GM21381 (cell line): ENCODE measurements around the gene C20orf144.

Experiments
- ATAC-seq: cut with Tn5 transposase; IDR thresholded peaks from one replicate; pipeline ENCODE4 v1.9.1; 2021; ENCODE audit warnings: mild to moderate bottlenecking, moderate library complexity; ENCODE audit not compliant: unreplicated experiment

The C20orf144 gene

DNA sequence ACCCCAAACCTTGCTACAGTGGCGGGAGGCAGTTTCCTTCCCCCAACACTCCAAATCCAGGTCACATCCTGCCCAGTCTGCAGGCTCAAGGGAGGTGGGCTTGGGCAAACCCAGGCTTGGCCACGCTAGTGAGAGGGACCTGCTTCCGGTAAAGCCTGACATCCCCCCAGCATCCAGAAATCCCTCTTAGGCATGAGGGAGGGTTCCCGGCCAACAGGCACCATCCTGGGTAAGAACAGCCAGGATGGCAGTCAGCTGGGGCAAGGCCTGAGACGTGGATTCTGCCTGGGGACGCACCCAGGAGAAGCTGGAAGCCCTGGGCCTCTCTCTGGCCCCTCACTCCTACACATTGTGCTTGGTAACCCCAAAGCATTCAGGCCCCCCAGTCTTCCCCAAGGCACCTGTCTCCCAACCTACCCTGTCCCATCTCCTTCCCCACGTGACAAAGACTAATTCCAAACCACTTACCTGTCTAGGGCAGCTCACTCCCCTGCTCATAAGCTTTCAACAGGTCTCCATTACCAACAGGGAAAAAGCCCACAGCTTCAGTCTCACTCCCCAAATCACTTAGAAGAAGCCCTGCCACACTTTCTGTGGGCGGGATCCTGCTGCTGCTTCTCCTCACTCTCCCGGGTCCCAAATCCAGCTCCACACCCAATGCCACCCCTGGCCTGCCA lies 2.1 kb downstream of the C20orf144 start:
- no peak for ATAC-seq

DNA sequence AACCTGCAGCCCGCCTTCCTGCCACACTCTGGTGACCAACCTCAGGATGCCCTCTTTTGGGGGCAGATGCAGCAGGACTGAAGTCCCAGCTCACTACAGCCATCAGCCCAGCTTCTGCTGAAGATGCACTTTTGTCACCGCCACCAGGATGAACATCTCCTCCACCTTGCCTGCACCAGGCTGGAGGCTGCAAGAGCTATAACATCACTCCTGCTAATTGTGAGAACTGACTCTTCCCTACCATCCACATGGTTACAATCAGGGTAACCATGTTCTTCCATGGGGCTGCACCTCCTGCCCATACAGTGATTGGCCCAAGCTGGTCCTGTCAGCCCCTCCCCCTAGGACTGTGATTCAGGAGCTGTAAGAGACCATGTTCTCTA lies 2.6 kb downstream of the C20orf144 start:
- ATAC-seq = no peak

DNA sequence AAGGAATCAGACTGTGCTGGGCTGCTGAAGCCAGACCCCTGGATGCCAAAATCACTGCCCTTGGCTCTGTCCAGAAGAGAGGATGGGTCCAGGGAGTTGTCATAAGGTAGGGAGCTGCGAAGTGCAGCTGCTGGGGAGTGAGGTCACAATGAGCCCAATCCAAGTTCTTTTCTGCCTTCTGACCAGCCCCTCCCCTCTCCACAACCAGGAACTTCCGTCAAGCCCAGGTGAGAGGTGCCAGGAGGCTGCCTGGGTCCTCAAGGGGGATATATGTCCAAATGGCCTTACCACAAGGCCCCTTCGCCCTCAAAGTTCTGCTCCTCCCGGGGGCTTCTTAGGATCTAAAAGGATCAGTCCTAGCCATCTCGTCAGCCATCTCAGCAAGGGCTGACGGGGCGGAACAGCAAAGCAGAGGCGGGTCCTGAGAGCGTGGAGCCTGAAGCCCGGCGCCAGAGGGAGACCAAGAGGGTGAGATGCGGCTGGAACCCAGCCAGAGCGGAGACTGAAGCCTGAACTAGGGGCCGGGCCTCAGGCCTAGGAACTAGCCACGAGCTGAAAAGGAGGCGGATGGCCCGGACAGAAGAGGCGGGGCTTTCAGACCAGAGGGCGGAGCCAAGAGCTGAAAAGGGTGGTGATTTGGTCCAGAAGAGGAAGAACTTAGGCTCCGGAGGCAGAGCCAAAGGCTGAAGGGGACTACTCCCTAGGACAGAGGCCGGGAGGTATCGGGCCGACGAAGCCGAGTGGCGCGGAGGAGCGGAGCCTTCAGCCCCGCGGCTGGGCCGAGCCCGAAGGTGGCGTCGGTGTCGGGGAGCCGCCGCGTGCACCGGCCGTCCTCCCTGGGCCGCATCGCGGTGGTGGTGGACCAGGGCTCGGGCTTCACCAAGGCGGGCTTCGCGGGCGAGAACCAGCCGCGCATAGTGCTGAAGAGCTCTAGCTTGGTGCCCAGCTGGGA lies 4.4 kb downstream of the C20orf144 start, which contains the start of gene ACTL10:
Gene ACTL10 (plus strand): TSS at position 651 of the 952 bp plus-strand sequence. CDS start 555 bp downstream, outside the sequence.
- ATAC-seq = peak; percentile 61

DNA sequence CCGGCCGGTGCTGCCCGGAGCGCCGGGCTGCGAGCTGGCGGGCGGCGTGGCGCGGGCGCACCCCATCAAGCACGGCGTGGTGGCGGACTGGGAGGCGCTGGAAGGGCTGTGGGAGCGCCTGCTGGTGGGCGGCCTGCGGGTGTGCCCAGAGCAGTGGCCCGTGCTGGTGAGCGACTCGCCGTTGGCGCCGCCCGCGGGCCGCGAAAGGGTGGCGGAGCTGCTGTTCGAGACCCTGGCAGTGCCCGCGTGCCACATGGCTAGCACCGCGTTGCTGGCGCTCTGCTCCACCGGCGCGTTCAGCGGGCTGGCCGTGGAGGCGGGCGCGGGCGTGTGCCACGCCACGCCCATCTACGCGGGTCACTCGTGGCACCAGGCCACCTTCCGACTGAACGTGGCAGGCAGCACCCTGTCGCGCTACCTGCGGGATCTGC lies 5.1 kb downstream of the C20orf144 start:
- ATAC-seq = peak; percentile 19

DNA sequence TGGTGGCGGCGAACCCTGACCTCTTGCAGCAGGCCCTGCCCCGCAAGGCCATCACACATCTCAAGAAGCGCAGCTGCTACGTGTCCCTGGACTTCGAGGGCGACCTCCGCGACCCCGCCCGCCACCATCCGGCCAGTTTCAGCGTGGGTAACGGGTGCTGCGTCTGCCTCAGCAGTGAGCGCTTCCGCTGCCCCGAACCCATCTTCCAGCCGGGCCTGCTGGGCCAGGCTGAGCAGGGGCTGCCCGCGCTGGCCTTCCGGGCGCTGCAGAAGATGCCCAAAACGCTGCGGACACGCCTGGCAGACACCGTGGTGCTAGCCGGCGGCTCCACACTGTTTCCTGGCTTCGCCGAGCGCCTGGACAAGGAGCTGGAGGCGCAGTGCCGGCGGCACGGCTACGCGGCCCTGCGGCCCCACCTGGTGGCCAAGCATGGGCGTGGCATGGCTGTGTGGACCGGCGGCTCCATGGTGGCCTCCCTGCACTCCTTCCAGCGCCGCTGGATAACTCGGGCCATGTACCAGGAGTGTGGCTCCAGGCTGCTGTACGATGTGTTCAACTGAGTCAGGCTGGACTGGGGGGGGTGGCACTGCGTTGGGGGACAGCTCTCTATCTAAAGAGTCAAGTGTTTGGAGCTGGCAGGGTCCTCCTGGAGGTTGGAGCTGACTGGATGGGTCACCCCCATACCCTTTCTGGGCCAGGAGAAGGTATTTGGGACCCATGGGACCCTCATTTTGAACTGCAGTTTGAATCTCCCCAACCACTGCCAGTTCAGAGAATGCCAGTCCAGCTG lies 5.7 kb downstream of the C20orf144 start:
- peak; percentile 33 for ATAC-seq

DNA sequence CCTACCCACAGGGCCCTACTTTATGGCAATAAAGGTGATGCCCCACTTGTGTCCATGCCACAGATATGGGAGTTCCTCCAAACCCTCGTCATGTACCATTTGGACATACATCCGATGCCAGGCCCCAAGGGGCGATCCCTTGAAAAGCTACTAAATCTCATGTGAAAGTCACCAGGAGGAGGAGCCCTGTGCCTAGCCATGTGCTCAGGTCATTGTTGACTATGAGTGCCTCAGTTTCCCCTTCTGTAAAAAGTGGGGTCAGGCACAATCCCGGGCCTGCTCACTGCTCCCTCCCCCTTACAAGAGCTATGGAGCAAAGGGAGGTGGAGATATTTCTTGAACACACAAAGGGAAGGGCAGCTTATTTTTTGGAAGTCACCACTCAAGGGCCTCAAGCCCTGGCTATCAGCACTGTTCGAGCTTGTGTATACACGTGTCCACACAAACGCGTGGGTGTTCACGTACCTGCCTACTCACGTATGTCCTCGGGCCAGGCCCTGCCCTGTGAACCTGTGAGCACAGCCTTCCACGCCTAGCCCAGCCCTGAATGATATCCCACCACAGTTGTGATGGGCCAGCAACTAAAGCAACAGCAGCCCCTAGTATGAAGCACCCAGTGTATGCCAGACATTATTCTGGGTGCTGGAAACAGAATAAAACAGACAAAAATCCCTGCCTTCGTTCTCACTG lies 6.5 kb downstream of the C20orf144 start:
- no peak for ATAC-seq

DNA sequence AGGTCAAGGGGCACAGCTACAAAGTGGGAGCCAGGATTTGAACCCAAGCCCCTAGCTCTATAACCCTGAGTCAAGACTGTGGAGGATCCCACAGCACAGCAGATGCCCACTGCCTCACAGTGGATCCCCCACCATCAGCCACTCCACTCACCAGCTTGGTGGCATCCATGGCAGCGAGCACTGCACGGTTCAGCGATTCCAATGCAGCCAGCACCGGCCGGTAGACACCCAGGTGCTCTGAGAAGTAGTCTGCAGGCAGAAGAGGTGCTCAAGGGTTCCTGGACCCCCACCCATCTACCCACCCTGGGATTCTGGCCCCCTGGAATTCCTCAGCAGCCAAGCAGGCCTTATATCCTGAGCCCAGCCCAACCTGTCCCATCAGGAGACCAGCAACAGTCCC lies 7.1 kb downstream of the C20orf144 start:
- ATAC-seq = no peak

DNA sequence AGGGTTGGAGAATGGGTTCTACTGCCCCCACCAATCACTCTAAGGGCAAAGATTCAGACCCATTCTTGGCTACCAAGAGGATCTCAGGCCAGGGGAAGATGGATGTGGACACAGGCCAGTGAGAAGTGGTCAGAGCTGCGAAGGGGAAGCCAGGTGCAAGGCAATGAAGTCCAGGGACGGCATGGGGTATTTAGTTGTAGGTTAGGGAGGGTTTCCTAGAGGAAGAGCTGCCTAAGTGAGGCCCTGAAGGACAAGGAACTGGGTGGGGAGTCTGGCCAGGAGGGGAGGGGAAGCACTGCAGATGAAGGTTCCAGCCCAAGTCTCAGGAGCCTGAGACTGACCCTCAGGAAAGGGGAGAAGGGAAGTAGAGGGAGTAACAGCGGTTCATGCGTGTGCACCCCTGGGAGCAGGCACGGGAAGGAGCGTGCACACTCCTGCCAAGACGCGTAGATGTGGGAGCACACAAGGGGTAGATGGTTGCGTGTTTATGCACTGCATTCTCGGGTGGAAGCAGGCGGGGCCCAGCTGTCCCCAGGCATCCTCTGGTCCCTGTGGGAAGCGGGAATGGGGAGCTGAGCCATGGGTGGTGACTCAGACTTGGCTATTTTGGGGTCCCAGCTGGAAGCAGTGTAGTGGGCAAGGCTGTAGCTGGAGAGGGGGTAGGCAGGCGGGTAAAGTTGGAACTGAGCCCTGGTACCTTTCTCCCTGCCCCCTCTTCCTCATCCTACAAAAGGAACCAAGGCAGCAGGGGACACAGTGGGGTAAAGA lies 7.9 kb downstream of the C20orf144 start:
- ATAC-seq = no peak

DNA sequence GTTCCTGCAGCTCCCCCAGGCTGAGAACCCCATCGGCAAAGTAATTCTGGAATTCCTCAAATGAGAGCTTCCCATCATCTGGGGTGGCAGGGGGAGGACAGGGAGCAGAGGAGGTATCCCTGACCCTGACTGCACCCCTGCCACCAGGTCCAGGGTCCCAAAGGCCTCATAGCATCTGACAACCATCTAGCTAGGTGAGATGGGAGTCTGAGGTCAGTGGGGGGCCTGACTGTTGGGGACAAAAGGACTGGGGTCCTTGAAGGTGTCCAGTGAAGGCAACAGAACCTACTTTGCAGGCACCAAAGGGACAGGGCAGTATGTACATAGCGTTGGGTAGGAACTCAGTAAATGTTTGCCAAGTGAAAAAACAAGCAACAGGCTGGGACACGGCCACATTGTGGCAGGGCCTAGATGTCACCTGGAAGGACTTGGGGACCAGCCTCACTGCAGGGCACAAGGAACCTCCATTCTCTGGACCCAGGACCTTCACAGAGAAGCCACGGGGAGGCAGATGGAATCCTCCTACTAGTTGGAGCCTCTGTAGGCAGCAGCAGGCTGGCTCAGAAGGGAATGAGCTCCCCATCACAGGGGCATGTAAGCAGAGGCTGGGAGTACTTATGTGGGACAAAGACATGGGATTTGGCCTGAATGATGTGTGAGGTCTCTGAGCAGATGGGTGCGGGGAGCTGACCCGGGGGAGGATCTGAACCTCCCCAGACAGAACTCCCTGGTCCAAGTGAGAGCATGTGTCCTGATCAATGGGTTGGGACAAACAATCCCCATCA lies 8.8 kb downstream of the C20orf144 start:
- no peak for ATAC-seq

DNA sequence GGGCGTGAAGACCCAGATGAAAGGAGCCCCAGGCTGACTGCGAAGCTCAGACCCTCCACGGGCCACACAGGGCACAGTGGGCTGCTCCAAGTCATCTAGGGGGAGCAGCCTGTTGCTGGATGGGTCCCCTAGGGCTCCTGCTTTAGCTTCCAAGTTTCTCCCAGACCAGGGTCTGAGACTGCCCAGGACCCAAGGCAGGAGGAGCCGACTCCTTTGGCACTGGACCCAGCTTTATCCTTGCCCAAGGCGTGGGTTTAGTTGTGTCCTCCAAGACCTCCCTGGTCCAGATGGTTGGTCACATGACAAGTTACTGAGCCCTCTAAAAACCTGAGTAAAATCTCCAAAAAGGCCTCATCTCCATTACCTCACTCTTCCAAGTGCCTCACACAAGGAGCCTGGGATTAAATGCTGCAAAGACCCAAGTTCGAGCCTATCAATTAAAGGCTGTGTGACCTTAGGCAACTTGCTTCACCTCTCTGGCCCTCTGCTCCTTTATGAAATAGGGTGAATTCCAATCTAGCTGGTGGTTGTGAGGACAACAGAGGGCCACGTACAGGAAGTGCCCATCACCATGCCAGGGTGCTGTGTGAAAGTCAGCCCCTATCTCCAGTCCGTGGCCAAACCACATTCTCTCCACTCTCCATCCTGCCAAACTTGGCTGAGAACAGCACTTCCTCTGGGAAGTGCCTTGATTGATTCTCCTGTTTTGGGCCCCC lies 9.6 kb downstream of the C20orf144 start:
- no peak for ATAC-seq

DNA sequence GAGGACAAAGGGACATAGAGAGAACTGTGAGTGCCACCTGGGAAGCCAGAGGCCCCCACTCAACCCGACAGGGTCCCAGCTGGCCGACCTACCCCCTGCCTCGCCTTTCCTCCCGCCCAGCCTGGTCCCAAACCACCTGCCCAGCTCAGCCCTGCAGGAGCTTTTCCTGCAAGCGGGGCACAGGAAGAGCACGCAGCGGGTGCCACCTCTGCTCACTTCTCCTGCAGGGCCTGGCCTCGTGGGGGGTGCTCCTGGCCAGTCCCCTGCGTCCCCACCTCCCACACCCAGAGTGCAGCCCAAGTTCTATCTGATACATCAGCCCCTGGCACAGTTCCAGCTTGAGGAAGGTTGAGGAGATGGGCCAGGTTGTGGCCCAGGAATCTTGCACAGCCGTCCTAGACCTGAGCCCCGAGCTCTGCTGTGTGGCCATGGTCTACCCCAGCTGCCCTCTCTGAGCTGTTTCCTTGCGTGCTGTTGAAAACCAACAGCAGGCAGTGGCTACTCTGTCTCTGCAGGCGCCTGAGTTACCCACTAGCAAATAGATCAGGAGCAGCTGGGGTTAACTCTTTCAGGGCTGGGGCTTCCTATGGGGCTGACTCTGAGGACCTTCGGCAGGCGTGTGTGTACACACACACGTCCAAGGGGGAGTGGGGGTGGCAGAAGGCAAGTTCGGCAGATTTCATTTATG lies 10.4 kb downstream of the C20orf144 start:
- no peak for ATAC-seq

DNA sequence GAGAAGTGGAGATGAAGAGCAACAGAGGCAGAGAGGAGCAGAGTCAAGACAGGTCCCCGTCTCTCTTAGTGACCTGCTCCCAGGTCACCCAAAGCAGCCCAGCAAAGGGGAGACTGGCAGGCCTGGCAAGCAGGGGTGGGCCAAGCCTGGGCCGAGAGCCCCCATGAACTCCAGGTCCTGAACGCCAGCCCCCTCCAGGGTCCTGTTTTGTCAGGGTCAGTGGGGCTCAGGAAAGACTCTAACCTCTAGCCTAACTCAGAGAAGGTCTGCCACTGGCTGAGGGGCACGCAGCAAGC lies 10.9 kb downstream of the C20orf144 start:
- ATAC-seq = no peak

DNA sequence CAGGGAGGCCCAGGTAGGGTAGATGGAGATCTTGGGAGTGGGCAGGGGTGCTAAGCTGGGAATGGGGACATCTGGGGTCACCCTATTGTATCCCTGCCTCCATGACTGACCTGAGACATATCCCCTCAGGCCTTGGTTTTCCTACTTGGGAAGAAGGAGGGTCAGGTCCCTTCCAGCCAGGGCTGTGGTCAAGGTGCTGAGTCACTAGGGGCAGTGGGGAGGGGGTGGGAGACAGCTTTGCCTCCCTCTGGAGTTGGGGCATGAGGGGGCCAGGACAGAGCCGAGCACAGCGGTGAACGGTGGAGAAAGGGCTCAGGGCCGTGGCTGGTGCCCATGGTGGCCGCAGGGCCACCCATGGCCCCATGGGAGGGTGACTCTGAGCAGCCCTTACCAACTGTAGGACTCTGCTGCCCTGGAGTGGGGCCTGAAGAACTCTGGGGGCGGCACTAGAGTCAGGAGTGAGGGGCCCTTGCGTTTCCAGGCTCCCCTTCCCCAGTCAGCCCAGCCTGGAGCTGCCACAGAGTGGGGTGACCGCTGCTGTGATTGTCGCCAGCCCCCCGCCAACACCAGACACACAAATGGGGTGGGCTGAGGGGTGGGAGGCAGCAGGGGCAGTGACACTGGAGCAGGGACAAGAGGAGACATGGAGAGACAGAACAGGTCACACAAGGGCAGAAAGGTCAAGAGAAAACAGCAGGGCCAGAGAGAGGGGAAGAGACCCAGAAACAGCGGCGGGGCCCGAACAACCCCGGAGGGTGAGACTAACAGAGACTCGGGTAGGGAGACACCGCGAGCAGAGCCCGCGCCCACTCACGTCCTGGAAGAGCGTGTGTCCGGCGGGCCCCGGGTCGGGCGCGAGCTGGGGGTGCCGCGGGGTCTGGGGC lies 11.5 kb downstream of the C20orf144 start:
- ATAC-seq = peak; percentile 36

DNA sequence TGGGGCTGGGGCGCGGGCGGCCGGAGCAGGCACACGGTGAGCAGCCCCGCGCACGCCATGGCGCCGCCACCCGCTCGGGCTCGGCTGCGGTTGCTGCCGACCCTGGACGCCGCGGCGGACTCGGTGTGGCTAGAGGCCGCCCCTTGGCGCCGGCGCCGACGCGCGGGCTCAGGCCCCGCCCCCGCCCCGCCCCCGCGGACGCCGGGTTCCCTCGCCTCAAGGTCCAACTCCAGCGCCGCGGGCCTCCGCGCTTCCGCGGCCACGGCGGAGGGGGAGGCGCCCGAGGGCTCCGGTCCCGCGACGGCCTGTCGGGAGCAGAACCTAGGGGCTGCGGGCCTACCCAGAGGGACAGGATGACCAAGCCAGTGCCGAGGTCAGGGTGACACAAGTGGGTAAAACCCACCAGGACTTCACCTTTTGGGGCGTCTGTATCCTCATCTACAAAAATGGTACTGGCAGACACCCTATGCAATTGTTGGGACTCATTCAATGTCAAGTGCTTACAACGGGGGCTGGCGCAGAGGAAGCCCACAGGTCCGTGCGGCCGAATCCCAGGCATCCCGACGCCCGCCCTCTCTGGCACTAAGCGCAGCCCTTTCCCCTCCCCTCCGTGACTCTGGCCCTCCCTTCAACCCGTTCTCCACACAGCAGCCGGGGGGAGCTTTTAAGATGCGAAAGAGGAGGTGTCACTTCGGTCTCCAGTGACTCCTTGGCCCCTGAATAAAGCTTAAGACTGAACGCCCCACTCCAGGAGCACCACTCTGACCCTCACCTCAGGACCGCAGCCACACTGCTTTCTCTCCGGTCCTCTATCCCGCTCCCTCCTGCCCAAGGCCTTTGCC lies 12.4 kb downstream of the C20orf144 start, which contains the start of gene NECAB3:
Gene NECAB3 (minus strand): TSS at position 135 of the 842 bp plus-strand sequence. CDS start 76 bp downstream, at position 59.
- peak; percentile 61 for ATAC-seq

DNA sequence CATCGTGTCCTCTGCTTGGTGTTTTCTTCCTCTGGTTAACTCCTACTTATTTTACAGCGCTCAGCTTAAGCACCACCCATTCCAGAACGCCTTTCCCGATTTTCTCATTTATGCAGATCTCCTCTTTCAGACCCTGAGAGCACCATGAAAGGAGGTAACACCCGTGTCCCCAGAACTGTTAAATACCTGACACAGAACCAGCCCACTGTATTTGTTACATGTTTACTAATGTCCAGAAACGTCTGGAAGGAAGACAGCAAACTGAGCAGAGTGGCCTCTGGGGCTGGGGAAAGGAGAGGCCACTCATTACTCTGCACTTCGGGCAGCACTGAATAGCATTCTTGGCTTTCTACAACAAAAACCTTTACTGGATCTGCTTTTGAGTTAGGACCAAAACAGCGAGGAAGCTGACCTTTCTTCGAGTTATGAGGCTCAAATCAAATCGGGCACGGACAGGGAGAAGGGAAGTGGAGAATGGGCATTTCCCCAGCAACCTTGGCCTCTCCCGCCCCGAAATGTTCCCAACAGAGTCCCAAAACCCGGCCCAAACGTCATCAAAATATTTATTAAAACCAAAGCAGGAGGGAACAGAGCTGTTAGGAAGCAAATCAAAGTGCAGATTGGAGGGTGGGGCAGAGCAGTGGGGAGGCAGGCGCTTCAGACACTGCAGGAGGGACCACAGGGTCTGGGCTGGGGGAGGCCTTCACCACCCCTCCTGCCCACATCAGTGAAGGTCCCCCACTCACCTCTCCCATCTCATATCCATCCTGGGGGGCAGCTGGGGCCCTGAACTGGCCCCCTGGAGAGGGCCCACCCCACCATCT lies 13.2 kb downstream of the C20orf144 start:
- ATAC-seq = no peak
